ENCODE results near the gene PRL.

- TF ChIP-seq USF2 (CRISPR knock-in tag; IDR thresholded peaks at IDR 0.05) (no peak), NR3C1 (CRISPR knock-in tag; conservative IDR thresholded peaks at IDR 0.05; ENCODE audit: low read depth) (no peak), IRF2 (CRISPR knock-in tag; IDR thresholded peaks at IDR 0.05; ENCODE audit: borderline replicate concordance, low read depth) (no peak), CBFB (CRISPR knock-in tag; IDR thresholded peaks at IDR 0.05; ENCODE audit: low read depth) (no peak), SP1 (CRISPR knock-in tag; conservative IDR thresholded peaks at IDR 0.05) (no peak)
These were observed 3.6 kb upstream of the PRL start for GRCh38 chr6:22300273-22300998.

All from WTC11 (cell line).